ENCODE data around the gene NKD2.
A peak's percentile ranks its signal among the peaks of the same experiment; 100 is the strongest.

Gene NKD2, protein sequence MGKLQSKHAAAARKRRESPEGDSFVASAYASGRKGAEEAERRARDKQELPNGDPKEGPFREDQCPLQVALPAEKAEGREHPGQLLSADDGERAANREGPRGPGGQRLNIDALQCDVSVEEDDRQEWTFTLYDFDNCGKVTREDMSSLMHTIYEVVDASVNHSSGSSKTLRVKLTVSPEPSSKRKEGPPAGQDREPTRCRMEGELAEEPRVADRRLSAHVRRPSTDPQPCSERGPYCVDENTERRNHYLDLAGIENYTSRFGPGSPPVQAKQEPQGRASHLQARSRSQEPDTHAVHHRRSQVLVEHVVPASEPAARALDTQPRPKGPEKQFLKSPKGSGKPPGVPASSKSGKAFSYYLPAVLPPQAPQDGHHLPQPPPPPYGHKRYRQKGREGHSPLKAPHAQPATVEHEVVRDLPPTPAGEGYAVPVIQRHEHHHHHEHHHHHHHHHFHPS

DNA sequence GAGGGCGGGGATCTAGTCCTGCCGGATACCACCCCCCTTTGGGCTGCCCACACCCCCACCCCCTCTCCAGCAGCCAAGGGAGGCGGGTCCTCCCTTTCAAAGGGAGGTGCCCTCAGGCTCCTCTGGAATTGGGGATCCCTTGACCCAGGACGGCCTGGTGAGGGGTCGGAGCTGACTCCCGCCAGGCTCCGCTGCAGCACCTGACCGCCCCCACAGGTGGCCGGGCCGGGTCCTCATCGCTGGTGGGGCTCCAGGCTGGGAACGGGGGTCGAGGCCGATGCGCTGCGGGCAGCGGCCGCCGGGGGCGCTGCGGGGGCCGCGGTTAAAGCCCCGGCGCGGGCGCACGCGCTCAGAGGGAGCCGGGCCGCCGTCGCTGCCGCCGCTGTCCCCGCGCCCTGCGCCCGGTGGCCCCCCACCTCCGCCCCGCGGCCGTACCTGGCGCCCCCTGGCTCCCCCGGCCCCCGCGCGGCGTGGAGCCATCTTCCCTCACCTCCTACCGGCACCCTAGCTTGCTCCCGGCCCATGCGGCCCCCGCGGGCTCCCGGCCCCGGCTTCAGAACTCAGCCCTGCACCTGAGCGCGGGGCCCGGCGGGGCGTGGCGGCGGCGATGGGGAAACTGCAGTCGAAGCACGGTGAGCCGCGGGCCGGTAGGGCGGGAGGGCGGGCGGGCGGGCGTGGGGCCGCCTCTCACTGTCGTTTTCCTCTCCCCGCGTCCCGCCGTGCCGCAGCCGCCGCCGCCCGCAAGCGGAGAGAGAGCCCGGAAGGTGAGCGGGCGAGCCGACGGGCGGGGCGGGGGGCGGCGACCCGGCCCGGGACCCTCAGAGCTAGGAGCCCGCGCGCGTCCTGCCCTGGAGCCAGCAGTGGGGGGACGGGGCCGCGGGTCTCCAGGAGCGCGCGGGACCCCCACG is at the start of gene NKD2:
NKD2 (plus strand) TSS at position 352 of the 908 bp plus-strand sequence; CDS start at position 608, 256 bp downstream.
- no peak within 1 kb of the TSS for H3K4me3 ChIP-seq (ENCODE audit: low read depth, low read length)
- TF ChIP-seq, protein P1, sequence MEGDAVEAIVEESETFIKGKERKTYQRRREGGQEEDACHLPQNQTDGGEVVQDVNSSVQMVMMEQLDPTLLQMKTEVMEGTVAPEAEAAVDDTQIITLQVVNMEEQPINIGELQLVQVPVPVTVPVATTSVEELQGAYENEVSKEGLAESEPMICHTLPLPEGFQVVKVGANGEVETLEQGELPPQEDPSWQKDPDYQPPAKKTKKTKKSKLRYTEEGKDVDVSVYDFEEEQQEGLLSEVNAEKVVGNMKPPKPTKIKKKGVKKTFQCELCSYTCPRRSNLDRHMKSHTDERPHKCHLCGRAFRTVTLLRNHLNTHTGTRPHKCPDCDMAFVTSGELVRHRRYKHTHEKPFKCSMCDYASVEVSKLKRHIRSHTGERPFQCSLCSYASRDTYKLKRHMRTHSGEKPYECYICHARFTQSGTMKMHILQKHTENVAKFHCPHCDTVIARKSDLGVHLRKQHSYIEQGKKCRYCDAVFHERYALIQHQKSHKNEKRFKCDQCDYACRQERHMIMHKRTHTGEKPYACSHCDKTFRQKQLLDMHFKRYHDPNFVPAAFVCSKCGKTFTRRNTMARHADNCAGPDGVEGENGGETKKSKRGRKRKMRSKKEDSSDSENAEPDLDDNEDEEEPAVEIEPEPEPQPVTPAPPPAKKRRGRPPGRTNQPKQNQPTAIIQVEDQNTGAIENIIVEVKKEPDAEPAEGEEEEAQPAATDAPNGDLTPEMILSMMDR (IDR thresholded peaks at IDR 0.05; ENCODE audit: borderline replicate concordance, insufficient read depth, low read depth, low read length), result peak; percentile 77

DNA sequence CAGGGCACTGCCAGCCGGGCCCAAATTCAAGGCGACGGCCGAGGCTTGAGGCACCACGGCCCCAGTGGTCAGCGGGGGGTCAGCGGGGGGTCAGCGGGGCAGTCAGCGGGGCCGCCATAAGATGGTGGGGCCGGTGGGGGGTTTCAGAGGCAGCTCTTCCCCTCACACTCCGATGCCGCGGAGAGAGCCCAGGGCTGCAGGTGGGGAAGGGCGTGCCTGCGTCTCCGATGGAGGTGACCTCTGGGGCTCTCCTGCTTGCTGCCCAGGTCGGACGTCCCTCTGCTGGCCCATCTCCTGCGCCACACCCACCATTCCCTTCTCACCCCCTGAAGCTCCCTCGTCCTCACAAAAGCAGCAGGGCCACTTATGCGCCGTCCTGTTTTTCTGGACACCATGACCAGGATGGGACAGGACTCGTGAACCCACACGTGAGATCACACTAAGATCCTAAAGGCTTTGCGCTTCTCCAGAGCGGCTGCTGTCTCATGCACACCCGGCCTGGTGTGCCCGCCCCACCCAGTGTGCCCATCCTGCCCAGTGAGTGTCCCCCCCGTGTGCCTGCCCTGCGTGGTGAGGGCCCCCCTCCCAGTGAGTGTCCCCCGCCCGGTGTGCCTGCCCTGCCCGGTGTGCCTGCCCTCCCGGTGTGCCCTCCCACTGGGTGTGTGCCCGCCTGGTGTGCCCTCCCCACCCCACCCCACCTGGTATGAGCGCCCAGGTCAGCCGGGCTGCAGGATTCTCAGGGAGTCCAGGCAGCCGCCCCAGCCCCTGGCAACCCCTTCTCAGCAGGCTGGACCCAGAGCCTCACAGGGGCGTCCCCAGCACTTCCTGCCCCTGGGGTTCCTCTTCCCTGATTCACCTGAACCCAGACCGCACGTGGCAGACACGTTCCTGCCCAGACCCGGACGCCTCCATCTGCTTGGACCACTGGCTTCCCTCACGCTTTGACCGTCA is 48.7 kb upstream of the NKD2 start:
- H3K4me3 ChIP-seq (ENCODE audit: low read depth, low read length), result no peak overlapping the region
- TF ChIP-seq, protein P1 (IDR thresholded peaks at IDR 0.05; ENCODE audit: borderline replicate concordance, insufficient read depth, low read depth, low read length), result no peak

DNA sequence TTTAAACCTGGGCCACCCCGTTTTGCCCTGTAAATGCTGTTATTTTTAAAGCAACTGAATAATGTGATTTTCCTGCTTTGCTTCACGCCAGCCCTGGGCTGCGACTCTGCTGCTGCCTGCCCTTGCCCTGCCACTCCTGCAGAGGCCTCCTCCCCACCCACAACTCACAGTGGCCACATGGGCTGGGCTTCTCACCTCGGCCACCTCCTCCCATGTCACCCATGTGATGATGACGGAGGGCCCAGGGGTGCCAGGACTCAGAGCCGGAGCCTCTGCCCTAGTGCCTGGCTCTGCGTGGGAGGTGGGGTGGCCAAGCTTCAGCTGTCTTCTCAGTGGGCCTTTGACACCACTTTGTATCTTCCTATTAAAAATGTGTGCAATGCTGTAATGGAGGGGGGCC is 48.1 kb upstream of the NKD2 start:
- TF ChIP-seq, protein P1 (IDR thresholded peaks at IDR 0.05; ENCODE audit: borderline replicate concordance, insufficient read depth, low read depth, low read length), result no peak

DNA sequence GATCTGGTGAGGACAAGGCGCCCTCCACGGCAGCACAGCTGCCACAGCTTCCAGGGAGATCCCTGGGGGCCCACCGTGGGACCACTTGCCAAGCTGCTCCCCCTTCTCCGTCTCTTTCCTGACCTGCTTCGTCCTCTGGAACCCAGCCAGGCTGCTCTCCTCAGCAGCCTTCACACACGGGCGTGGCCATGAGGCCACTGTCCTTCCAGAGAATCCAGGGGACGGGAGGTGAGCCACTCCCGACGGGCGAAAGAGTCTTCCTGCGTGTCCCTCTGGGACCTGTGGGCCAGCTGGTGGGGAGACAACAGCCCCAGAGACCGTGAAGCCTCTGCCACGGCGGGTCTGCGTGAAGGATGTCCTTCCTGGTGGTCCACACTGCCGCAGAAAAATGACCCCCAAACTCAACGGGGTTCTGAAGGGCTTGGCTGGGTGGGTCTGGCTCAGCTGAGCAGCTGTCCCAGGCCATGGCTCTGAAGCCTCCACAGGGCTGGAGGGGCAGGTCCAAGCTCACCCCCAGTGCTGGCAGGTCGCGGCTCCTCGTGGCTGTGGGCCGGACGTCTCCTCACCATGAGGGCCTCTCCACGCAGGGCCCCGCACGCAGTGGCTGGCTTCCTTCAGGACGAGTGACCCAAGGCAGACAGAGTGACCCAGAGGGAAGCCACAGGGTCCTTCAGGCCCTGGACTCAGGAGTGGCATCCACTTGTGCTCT is 47.4 kb upstream of the NKD2 start:
- no peak overlapping the region for H3K4me3 ChIP-seq (ENCODE audit: low read depth, low read length)
- TF ChIP-seq, protein P1 (IDR thresholded peaks at IDR 0.05; ENCODE audit: borderline replicate concordance, insufficient read depth, low read depth, low read length), result no peak

More for the DNA sequence above, 48.1 kb upstream of the NKD2 start:
- H3K4me3 ChIP-seq (ENCODE audit: low read depth, low read length), result no peak overlapping the region

DNA sequence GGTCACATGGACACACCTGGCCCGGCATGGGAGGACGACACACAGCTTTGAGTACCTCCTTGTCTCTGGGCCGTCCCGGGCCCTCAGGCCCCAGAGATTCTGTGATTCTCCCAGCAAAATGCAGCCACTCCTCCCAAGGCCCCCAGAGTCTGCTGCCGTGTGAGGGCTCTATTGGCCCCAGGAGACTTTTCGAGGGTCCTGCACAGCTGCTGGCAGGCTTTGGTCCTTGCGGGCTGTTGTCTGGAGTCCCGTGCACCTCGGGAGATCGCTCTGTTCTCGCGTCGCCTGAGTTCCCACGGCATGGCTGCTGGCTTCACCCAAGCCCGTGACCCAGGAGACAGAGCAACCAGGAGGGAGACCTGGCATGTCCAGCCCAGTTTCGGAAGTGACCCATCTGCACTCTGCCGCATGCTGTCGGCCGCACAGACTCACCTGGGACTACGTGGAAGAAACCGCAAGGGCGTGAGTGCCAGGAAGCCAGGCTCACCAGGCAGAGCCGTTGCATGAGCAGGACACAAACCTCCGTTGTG is 46.8 kb upstream of the NKD2 start:
- TF ChIP-seq, protein P1 (IDR thresholded peaks at IDR 0.05; ENCODE audit: borderline replicate concordance, insufficient read depth, low read depth, low read length), result no peak
- no peak overlapping the region for H3K4me3 ChIP-seq (ENCODE audit: low read depth, low read length)

DNA sequence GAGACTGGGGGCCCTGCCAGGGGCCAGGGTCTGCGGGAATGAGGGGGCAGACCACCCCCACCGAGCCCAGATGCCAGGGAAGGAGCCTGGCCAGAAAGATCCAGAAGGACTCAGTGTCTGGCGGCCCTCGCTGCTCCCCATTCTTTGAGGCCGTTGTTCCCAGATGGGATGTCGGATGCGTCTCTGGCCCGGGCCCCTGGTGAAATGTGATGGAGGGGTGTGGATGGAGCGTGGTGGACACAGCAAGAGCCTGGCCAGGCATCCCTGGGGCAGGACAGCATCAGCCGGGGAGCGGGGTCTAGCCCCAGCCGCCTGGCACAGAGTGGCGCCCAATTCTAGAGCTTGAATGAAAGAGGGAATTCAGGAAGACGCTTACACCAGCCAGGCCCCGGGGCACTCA is 46.2 kb upstream of the NKD2 start:
- H3K4me3 ChIP-seq (ENCODE audit: low read depth, low read length), result no peak overlapping the region
- TF ChIP-seq, protein P1 (IDR thresholded peaks at IDR 0.05; ENCODE audit: borderline replicate concordance, insufficient read depth, low read depth, low read length), result no peak

All from GM12875 (cell line).